ENCODE results near the gene GCSAM.

Gene GCSAM

GRCh38 chr3:112115806-112116383 lies 17.2 kb downstream of the GCSAM start:
- TF ChIP-seq LEF1 (IDR thresholded peaks at IDR 0.05; ENCODE audit: borderline replicate concordance) (no peak), HDGF (IDR thresholded peaks at IDR 0.05; ENCODE audit: borderline replicate concordance) (no peak), ZNF384 (IDR thresholded peaks at IDR 0.05) (no peak), SUZ12 (IDR thresholded peaks at IDR 0.05) (no peak), NFRKB (IDR thresholded peaks at IDR 0.05) (no peak), CTBP1 (IDR thresholded peaks at IDR 0.05; ENCODE audit: borderline replicate concordance) (no peak), FOXM1 (IDR thresholded peaks at IDR 0.05; ENCODE audit: borderline replicate concordance) (no peak), FOXA1 (IDR thresholded peaks at IDR 0.05) (no peak), BHLHE40 (IDR thresholded peaks at IDR 0.05; ENCODE audit: borderline replicate concordance) (no peak), SP1 (IDR thresholded peaks at IDR 0.05) (no peak), ELF4 (IDR thresholded peaks at IDR 0.05) (no peak), L3MBTL2 (conservative IDR thresholded peaks at IDR 0.05) (no peak)
- POLR2A ChIA-PET: no interaction called here
- CTCF ChIA-PET: no interaction called here
- DNase-seq (ENCODE audit: extremely low spot score): no peak

DNA sequence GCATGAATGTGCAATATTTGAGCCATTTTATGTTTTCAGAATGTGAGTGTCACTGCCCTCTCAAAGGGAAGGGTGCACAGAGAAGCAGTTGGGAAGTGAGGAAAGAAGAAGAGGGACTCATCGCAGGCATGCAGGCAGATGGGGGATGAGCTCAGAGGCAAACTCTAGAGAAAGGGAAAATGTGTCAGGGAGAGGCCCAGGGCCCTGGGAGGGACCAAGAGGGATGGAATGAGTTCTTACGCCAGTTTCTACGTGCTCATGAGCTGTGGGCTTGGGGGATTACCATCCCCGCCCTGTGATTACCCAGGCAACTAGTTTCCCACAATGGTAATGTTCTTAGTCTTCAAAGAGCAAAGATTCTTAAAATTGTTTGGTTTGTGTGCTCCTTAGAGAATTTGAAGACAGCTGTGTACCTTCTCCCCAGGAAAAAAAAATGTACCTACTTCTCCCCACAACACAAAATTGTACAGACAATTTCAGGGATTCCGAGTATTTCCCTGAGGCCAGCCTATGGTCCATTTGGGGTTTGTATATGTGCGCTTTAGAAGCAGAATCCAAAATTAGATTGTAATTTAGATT lies 17.8 kb downstream of the GCSAM start:
- ChIA-PET CTCF (no interaction called here), POLR2A (no interaction called here)
- no peak for DNase-seq (ENCODE audit: extremely low spot score)
- no peak for TF ChIP-seq SUZ12 (IDR thresholded peaks at IDR 0.05)
- no peak for TF ChIP-seq HDGF (IDR thresholded peaks at IDR 0.05; ENCODE audit: borderline replicate concordance)

DNA sequence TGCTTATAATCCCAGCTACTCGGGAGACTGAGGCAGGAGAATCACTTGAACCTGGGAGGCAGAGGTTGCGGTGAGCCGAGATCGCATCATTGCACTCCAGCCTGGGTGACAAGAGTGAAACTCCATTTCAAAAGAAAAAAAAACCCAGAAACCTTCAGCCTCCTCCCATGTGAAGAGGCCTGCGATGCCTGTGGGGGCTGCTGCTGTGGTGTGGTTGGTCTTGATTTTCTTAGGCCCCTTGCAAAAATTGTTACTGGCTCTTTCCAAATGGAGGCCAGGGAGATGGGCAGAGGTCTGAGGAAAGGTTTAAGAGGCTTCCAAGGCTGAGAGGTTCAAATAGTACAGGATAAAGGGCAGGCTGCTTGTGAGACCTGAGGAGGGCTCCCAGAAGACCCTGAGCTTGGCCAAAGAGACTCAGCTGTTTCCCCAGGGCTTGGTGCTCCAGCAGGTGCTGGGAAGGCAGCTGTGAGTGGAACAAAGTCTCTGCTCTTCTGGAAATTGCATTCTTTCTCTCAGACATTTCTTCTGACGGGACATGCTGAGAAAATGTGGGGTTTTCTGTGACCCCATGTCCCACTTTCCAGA lies 18.4 kb downstream of the GCSAM start:
- TF ChIP-seq NFRKB (IDR thresholded peaks at IDR 0.05) (no peak), BHLHE40 (IDR thresholded peaks at IDR 0.05; ENCODE audit: borderline replicate concordance) (no peak), SP1 (IDR thresholded peaks at IDR 0.05) (no peak), ZNF384 (IDR thresholded peaks at IDR 0.05) (no peak), HDGF (IDR thresholded peaks at IDR 0.05; ENCODE audit: borderline replicate concordance) (no peak), ELF4 (IDR thresholded peaks at IDR 0.05) (no peak), CTBP1 (IDR thresholded peaks at IDR 0.05; ENCODE audit: borderline replicate concordance) (no peak), SUZ12 (IDR thresholded peaks at IDR 0.05) (no peak), LEF1 (IDR thresholded peaks at IDR 0.05; ENCODE audit: borderline replicate concordance) (no peak), TARDBP (IDR thresholded peaks at IDR 0.05) (no peak), FOXM1 (IDR thresholded peaks at IDR 0.05; ENCODE audit: borderline replicate concordance) (no peak)
- no peak for DNase-seq (ENCODE audit: extremely low spot score)
- ChIA-PET POLR2A (no interaction called here), CTCF (no interaction called here)

DNA sequence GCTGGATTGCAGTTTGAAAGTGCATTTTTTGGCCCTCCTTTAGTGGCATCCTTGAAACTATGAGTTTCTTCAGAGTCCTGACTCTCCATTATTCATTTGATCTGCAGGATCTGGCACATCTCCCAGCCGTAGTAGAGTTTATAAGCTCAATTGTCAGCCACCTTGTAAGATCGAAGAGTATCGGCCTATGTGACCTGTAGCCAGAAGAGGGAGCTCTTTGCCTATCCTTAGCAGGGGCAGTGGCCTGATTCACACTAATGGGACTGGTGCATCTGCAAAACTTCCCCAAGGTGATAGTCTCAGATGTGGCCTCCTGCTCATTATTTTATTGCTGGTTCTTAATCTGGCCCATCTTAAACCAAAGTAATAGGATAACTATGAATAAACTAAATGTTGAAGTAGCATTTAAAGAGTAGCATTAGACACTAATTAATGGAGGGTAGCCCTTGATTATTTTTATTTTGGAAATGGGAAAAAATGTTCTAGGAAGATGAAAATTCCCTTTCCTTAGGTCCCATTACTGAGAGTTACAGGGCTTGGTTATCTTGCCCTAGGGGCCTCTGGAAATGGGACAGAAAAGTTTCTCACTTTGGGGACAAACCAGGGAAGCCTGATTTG lies 21.2 kb downstream of the GCSAM start:
- POLR2A ChIA-PET: interaction anchor here (0.8 kb wide), 1 partner anchor 25 kb away, joined by 4 read pairs; no protein-coding TSS in a partner anchor
- TF ChIP-seq ELF4 (IDR thresholded peaks at IDR 0.05): no peak
- peak; percentile 74 for DNase-seq (ENCODE audit: extremely low spot score)
- CTCF ChIA-PET: interaction anchor here (0.5 to 1.2 kb wide), 20 partner anchors 10 to 640 kb away, joined by 3 to 16 read pairs (median 4); partner anchors contain the start of gene CD200

DNA sequence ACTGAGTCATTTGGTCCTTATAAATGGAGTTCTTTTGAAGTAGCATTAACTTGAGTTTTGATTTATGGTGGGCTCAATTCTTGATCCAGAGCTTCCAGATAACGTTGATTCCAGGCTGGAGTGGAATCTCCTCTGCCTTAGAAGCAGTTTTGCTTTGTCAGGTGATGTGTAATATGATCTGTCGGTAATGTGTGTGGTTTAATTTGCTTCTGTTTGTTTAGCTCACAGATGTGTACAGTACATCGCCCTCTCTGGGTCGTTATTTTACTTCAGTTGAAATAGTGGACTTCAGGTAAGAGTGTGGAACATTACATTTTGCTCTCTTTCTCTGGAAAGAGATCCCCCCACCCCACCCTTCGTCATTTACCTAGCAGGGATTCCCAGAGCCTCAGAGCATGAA lies 23.7 kb downstream of the GCSAM start:
- no peak for DNase-seq (ENCODE audit: extremely low spot score)
- TF ChIP-seq TARDBP (IDR thresholded peaks at IDR 0.05): no peak
- ChIA-PET CTCF (interaction anchor here (0.7 kb wide), 1 partner anchor 28 kb away, joined by 3 read pairs; no protein-coding TSS in a partner anchor), POLR2A (interaction anchor here (1.6 kb wide), 1 partner anchor 131 kb away, joined by 3 read pairs; the partner anchor contains the start of gene ABHD10)

DNA sequence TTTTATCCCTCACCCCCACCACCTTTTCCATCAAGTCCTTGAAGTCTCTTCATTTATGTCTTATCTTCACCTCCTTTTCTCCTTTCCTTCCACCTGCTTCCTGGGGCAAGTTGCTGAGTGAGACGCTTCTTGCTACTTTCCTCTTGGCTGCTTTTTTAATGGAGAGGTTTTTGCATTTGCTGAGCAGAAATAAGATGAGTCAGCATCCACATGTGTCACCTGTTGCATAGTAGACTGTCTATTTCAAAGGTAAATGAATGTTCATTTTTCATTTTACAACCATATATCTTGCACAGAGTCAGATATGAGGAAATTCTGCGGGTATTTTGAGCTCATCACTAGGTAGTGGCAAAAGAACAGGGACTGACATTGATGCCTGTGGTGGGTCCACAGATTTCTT lies 28.3 kb downstream of the GCSAM start:
- DNase-seq (ENCODE audit: extremely low spot score): no peak
- ChIA-PET CTCF (no interaction called here), POLR2A (no interaction called here)
- TF ChIP-seq ZNF384 (IDR thresholded peaks at IDR 0.05) (no peak), PKNOX1 (IDR thresholded peaks at IDR 0.05) (no peak), ELF4 (IDR thresholded peaks at IDR 0.05) (no peak), CTBP1 (IDR thresholded peaks at IDR 0.05; ENCODE audit: borderline replicate concordance) (no peak), FOXA1 (IDR thresholded peaks at IDR 0.05) (no peak), LEF1 (IDR thresholded peaks at IDR 0.05; ENCODE audit: borderline replicate concordance) (no peak), SP1 (IDR thresholded peaks at IDR 0.05) (no peak), HDGF (IDR thresholded peaks at IDR 0.05; ENCODE audit: borderline replicate concordance) (no peak), ARNT (IDR thresholded peaks at IDR 0.05) (no peak)

DNA sequence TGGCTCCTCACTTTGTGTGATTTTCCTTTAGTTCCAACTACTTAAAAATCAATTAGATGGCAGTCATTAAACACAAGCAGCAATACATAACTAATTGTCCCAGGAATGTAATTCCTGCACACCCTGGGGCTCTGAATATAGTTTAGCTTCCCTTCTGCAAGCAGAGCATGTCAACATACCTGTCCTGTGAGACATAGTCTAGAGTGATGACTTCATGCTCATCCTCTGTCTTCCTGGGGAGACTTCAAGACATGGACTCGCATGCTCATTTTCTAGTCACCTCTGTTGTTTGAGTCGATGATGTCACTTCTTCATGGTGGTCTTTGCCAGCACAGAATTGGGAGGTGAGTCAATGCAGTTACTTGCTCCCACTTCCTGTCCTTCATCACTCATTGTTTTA lies 31.1 kb downstream of the GCSAM start:
- CTCF ChIA-PET: interaction anchor here (1.2 kb wide), 1 partner anchor 10 kb away, joined by 4 read pairs; no protein-coding TSS in a partner anchor
- no peak for TF ChIP-seq BHLHE40 (IDR thresholded peaks at IDR 0.05; ENCODE audit: borderline replicate concordance)
- no peak for TF ChIP-seq FOXM1 (IDR thresholded peaks at IDR 0.05; ENCODE audit: borderline replicate concordance)
- no peak for TF ChIP-seq ELF4 (IDR thresholded peaks at IDR 0.05)
- TF ChIP-seq NFRKB (IDR thresholded peaks at IDR 0.05): no peak
- TF ChIP-seq L3MBTL2 (conservative IDR thresholded peaks at IDR 0.05): no peak
- no peak for TF ChIP-seq ARNT (IDR thresholded peaks at IDR 0.05)
- TF ChIP-seq SUZ12 (IDR thresholded peaks at IDR 0.05): no peak
- TF ChIP-seq LEF1 (IDR thresholded peaks at IDR 0.05; ENCODE audit: borderline replicate concordance): no peak
- no peak for TF ChIP-seq TARDBP (IDR thresholded peaks at IDR 0.05)
- no peak for TF ChIP-seq HDGF (IDR thresholded peaks at IDR 0.05; ENCODE audit: borderline replicate concordance)
- no peak for TF ChIP-seq PKNOX1 (IDR thresholded peaks at IDR 0.05)
- TF ChIP-seq ZNF384 (IDR thresholded peaks at IDR 0.05): no peak
- TF ChIP-seq CTBP1 (IDR thresholded peaks at IDR 0.05; ENCODE audit: borderline replicate concordance): no peak
- TF ChIP-seq FOXA1 (IDR thresholded peaks at IDR 0.05): no peak
- TF ChIP-seq FOXK2 (IDR thresholded peaks at IDR 0.05): no peak
- no peak for DNase-seq (ENCODE audit: extremely low spot score)
- POLR2A ChIA-PET: no interaction called here

Data from HEK293T (cell line).